ENCODE measurements around the gene ITGA1.

DNA sequence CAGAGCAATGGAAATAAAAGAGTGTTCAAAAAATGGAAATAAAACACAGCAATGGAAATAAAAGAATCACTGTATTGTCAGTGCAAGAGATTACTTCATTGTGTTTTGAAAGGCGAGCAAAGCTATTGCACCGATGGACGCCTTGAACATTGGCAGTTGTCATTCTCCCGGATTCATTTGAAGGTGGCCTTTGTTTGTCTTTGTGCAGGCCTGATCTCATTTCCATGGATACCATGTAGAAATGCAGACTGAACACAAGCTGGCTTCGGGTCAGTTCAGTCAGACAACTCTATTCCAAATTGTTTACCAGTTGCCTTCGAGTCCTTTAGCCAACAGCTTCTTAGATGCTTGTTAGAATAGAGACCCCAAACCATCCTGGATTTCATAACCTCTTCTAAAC, 209.7 kb downstream of the ITGA1 start:
- no peak for TF ChIP-seq ZFP3 (CRISPR knock-in tag; IDR thresholded peaks at IDR 0.05)
- TF ChIP-seq, protein P1, sequence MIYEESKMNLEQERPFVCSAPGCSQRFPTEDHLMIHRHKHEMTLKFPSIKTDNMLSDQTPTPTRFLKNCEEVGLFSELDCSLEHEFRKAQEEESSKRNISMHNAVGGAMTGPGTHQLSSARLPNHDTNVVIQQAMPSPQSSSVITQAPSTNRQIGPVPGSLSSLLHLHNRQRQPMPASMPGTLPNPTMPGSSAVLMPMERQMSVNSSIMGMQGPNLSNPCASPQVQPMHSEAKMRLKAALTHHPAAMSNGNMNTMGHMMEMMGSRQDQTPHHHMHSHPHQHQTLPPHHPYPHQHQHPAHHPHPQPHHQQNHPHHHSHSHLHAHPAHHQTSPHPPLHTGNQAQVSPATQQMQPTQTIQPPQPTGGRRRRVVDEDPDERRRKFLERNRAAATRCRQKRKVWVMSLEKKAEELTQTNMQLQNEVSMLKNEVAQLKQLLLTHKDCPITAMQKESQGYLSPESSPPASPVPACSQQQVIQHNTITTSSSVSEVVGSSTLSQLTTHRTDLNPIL (CRISPR knock-in tag; IDR thresholded peaks at IDR 0.05; ENCODE audit: low read depth): no peak
- TF ChIP-seq ZFP30 (CRISPR knock-in tag; IDR thresholded peaks at IDR 0.05): no peak
- no peak for TF ChIP-seq RARB (CRISPR knock-in tag; IDR thresholded peaks at IDR 0.05)
- no peak for TF ChIP-seq TOX (CRISPR knock-in tag; IDR thresholded peaks at IDR 0.05; ENCODE audit: borderline replicate concordance)
- TF ChIP-seq, protein P2, sequence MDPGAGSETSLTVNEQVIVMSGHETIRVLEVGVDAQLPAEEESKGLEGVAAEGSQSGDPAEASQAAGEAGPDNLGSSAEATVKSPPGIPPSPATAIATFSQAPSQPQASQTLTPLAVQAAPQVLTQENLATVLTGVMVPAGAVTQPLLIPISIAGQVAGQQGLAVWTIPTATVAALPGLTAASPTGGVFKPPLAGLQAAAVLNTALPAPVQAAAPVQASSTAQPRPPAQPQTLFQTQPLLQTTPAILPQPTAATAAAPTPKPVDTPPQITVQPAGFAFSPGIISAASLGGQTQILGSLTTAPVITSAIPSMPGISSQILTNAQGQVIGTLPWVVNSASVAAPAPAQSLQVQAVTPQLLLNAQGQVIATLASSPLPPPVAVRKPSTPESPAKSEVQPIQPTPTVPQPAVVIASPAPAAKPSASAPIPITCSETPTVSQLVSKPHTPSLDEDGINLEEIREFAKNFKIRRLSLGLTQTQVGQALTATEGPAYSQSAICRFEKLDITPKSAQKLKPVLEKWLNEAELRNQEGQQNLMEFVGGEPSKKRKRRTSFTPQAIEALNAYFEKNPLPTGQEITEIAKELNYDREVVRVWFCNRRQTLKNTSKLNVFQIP (CRISPR knock-in tag; IDR thresholded peaks at IDR 0.05; ENCODE audit: borderline replicate concordance, low read depth): no peak
- TF ChIP-seq, protein P3, sequence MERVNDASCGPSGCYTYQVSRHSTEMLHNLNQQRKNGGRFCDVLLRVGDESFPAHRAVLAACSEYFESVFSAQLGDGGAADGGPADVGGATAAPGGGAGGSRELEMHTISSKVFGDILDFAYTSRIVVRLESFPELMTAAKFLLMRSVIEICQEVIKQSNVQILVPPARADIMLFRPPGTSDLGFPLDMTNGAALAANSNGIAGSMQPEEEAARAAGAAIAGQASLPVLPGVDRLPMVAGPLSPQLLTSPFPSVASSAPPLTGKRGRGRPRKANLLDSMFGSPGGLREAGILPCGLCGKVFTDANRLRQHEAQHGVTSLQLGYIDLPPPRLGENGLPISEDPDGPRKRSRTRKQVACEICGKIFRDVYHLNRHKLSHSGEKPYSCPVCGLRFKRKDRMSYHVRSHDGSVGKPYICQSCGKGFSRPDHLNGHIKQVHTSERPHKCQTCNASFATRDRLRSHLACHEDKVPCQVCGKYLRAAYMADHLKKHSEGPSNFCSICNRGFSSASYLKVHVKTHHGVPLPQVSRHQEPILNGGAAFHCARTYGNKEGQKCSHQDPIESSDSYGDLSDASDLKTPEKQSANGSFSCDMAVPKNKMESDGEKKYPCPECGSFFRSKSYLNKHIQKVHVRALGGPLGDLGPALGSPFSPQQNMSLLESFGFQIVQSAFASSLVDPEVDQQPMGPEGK (CRISPR knock-in tag; IDR thresholded peaks at IDR 0.05; ENCODE audit: borderline replicate concordance): no peak
- no peak for TF ChIP-seq TCF4 (CRISPR knock-in tag; IDR thresholded peaks at IDR 0.05; ENCODE audit: borderline replicate concordance)
- TF ChIP-seq ARNTL (CRISPR knock-in tag; IDR thresholded peaks at IDR 0.05; ENCODE audit: borderline replicate concordance, low read depth): no peak
- TF ChIP-seq ZC3H10 (CRISPR knock-in tag; IDR thresholded peaks at IDR 0.05): no peak
- no peak for TF ChIP-seq GLIS3 (CRISPR knock-in tag; IDR thresholded peaks at IDR 0.05)

All from SK-N-SH treated with all-trans-retinoic acid at 6 μM for 48 hours (cell line).